Measurements from ENCODE around the gene CYP2D6. TPM values are rescaled to one million over a fixed set of nuclear protein-coding genes. Genes with fewer than 3 reads are reported as not detected.
"Not testable (repeated sequence)": the region's sequence is repeated elsewhere in the genome, so short reads cannot be mapped to it uniquely, and the experiment has no call there.

The CYP2D6 gene
- total RNA-seq, 2 experiments from 2014 or later: 5.0 to 6.6 TPM

- DNase-seq: no peak
- Mint-ChIP-seq H3K27me3 (no peaks in the 10 kb centered on the region), H3K9me3 (peaks cover 14% of the 10 kb centered on the region), H3K27ac (no peak overlapping the region), H3K4me3 (no peak overlapping the region), H3K4me1 (peaks cover 34% of the 10 kb centered on the region), H3K36me3 (ENCODE audit: low read depth) (peaks cover 19% of the 10 kb centered on the region)
- ChIA-PET CTCF (interaction anchor here (0.9 to 2.7 kb wide), 4 partner anchors 14 to 420 kb away, joined by 3 to 10 read pairs (median 3); partner anchors contain the start of gene NDUFA6), POLR2A (no interaction called here)
Observed at GRCh38 chr22:42116848-42117424, 13.7 kb downstream of the CYP2D6 start.

GRCh38 chr22:42115420-42115830 lies 15.2 kb downstream of the CYP2D6 start:
- H3K27me3 Mint-ChIP-seq, POLR2A ChIA-PET, H3K27ac Mint-ChIP-seq, H3K4me3 Mint-ChIP-seq, DNase-seq: not testable (repeated sequence)
- Mint-ChIP-seq H3K36me3 (ENCODE audit: low read depth) (peaks cover 19% of the 10 kb centered on the region), H3K9me3 (peaks cover 14% of the 10 kb centered on the region), H3K4me1 (peaks cover 20% of the 10 kb centered on the region)
- CTCF ChIA-PET: interaction anchor here (0.6 kb wide), 1 partner anchor 173 kb away, joined by 3 read pairs; no protein-coding TSS in a partner anchor

GRCh38 chr22:42114721-42115120 lies 15.9 kb downstream of the CYP2D6 start:
- Mint-ChIP-seq H3K27me3 (no peaks in the 10 kb centered on the region), H3K27ac (no peak overlapping the region), H3K4me3 (no peak overlapping the region), H3K4me1 (peaks cover 13% of the 10 kb centered on the region), H3K9me3 (peaks cover 14% of the 10 kb centered on the region), H3K36me3 (ENCODE audit: low read depth) (peaks cover 19% of the 10 kb centered on the region)
- POLR2A ChIA-PET: no interaction called here
- CTCF ChIA-PET: no interaction called here
- no peak for DNase-seq

- DNase-seq, H3K4me3 Mint-ChIP-seq, H3K27me3 Mint-ChIP-seq, H3K27ac Mint-ChIP-seq, POLR2A ChIA-PET, H3K4me1 Mint-ChIP-seq: not testable (repeated sequence)
- CTCF ChIA-PET: interaction anchor here (0.8 to 1.7 kb wide), 5 partner anchors 9 to 207 kb away, joined by 3 to 5 read pairs (median 4); partner anchors contain the start of gene NDUFA6
- peaks cover 14% of the 10 kb centered on the region for H3K9me3 Mint-ChIP-seq
- peaks cover 17% of the 10 kb centered on the region for H3K36me3 Mint-ChIP-seq (ENCODE audit: low read depth)
Observed at GRCh38 chr22:42112793-42113192, 17.8 kb downstream of the CYP2D6 start.

GRCh38 chr22:42111798-42112197 lies 18.8 kb downstream of the CYP2D6 start:
- peaks cover 14% of the 10 kb centered on the region for H3K9me3 Mint-ChIP-seq
- no peak overlapping the region for H3K4me3 Mint-ChIP-seq
- no peak overlapping the region for H3K27ac Mint-ChIP-seq
- ChIA-PET POLR2A (no interaction called here), CTCF (interaction anchor here (0.6 to 1.7 kb wide), 3 partner anchors 8 to 208 kb away, joined by 3 to 4 read pairs (median 3); no protein-coding TSS in a partner anchor)
- no peaks in the 10 kb centered on the region for H3K27me3 Mint-ChIP-seq
- no peak for DNase-seq
- H3K36me3 Mint-ChIP-seq (ENCODE audit: low read depth): peaks cover 12% of the 10 kb centered on the region
- H3K4me1 Mint-ChIP-seq: peaks cover 1% of the 10 kb centered on the region

GRCh38 chr22:42108848-42109247 lies 21.8 kb downstream of the CYP2D6 start:
- DNase-seq: no peak
- peaks cover 6% of the 10 kb centered on the region for H3K36me3 Mint-ChIP-seq (ENCODE audit: low read depth)
- no peaks in the 10 kb centered on the region for H3K27me3 Mint-ChIP-seq
- peaks cover 16% of the 10 kb centered on the region for H3K9me3 Mint-ChIP-seq
- H3K27ac Mint-ChIP-seq: no peak overlapping the region
- ChIA-PET POLR2A (no interaction called here), CTCF (interaction anchor here (0.9 to 1.2 kb wide), 2 partner anchors 11 to 336 kb away, joined by 3 to 5 read pairs; no protein-coding TSS in a partner anchor)
- no peak overlapping the region for H3K4me3 Mint-ChIP-seq
- H3K4me1 Mint-ChIP-seq: no peaks in the 10 kb centered on the region

- H3K27ac Mint-ChIP-seq, H3K4me1 Mint-ChIP-seq, H3K27me3 Mint-ChIP-seq, DNase-seq, H3K4me3 Mint-ChIP-seq, POLR2A ChIA-PET: not testable (repeated sequence)
- CTCF ChIA-PET: interaction anchor here (1.1 to 2.7 kb wide), 2 partner anchors 8 to 13 kb away, joined by 3 to 11 read pairs; partner anchors contain the start of gene NDUFA6
- H3K36me3 Mint-ChIP-seq (ENCODE audit: low read depth): peaks cover 23% of the 10 kb centered on the region
- H3K9me3 Mint-ChIP-seq: peaks cover 31% of the 10 kb centered on the region
Observed at GRCh38 chr22:42104332-42104860, 26.2 kb downstream of the CYP2D6 start.

- H3K9me3 Mint-ChIP-seq: peaks cover 28% of the 10 kb centered on the region
- peaks cover 26% of the 10 kb centered on the region for H3K36me3 Mint-ChIP-seq (ENCODE audit: low read depth)
- POLR2A ChIA-PET: no interaction called here
- CTCF ChIA-PET: interaction anchor here (1.7 to 3.5 kb wide), 2 partner anchors 9 to 10 kb away, joined by 4 to 16 read pairs; partner anchors contain the start of gene NDUFA6
- no peak overlapping the region for H3K4me3 Mint-ChIP-seq
- H3K4me1 Mint-ChIP-seq: peaks cover 1% of the 10 kb centered on the region
- no peaks in the 10 kb centered on the region for H3K27me3 Mint-ChIP-seq
- H3K27ac Mint-ChIP-seq: no peak overlapping the region
- no peak for DNase-seq
Observed at GRCh38 chr22:42101199-42101598, 29.4 kb downstream of the CYP2D6 start.

- peak overlapping the region; percentile 99 for H3K27ac Mint-ChIP-seq
- H3K27me3 Mint-ChIP-seq: no peaks in the 10 kb centered on the region
- no peak for DNase-seq
- peaks cover 7% of the 10 kb centered on the region for H3K9me3 Mint-ChIP-seq
- H3K36me3 Mint-ChIP-seq (ENCODE audit: low read depth): peaks cover 28% of the 10 kb centered on the region
- POLR2A ChIA-PET: interaction anchor here (0.6 to 1.3 kb wide), 2 partner anchors 21 to 259 kb away, joined by 3 to 5 read pairs; partner anchors contain the start of gene NAGA
- peaks cover 29% of the 10 kb centered on the region for H3K4me1 Mint-ChIP-seq
- CTCF ChIA-PET: interaction anchor here (0.6 to 4.0 kb wide), 38 partner anchors 9 to 360 kb away, joined by 3 to 50 read pairs (median 4); partner anchors contain the start of genes NAGA, NFAM1, SMDT1 and SMIM45
- H3K4me3 Mint-ChIP-seq: peak overlapping the region; percentile 98
Observed at GRCh38 chr22:42091455-42091782, 39.2 kb downstream of the CYP2D6 start.

GRCh38 chr22:42090596-42091454 lies 39.8 kb downstream of the CYP2D6 start, which contains the start of gene NDUFA6:
NDUFA6 (minus strand) TSS chr22:42090772; CDS start chr22:42090744, 28 bp downstream.
- H3K27me3 Mint-ChIP-seq: no peaks in the 10 kb centered on the region
- ChIA-PET CTCF (interaction anchor here (0.6 to 4.0 kb wide), 44 partner anchors 9 to 361 kb away, joined by 3 to 50 read pairs (median 4); partner anchors contain the start of genes NAGA, NFAM1, SMDT1 and SMIM45), POLR2A (interaction anchor here (0.6 to 1.3 kb wide), 5 partner anchors 11 to 258 kb away, joined by 3 to 5 read pairs (median 3); partner anchors contain the start of genes NAGA and SMDT1)
- DNase-seq: peak; percentile 99
- peak within 1 kb of the TSS; percentile 99 for H3K27ac Mint-ChIP-seq
- H3K36me3 Mint-ChIP-seq (ENCODE audit: low read depth): peaks cover 33% of the 10 kb centered on the region
- H3K4me3 Mint-ChIP-seq: peak within 1 kb of the TSS; percentile 98
- peaks cover 7% of the 10 kb centered on the region for H3K9me3 Mint-ChIP-seq
- peaks cover 29% of the 10 kb centered on the region for H3K4me1 Mint-ChIP-seq

- no peak overlapping the region for H3K27ac Mint-ChIP-seq
- H3K36me3 Mint-ChIP-seq (ENCODE audit: low read depth): peaks cover 64% of the 10 kb centered on the region
- ChIA-PET CTCF (interaction anchor here (0.5 kb wide), 1 partner anchor 359 kb away, joined by 3 read pairs; no protein-coding TSS in a partner anchor), POLR2A (no interaction called here)
- DNase-seq: no peak
- peaks cover 7% of the 10 kb centered on the region for H3K9me3 Mint-ChIP-seq
- peaks cover 33% of the 10 kb centered on the region for H3K4me1 Mint-ChIP-seq
- H3K27me3 Mint-ChIP-seq: no peaks in the 10 kb centered on the region
- no peak overlapping the region for H3K4me3 Mint-ChIP-seq
Observed at GRCh38 chr22:42086051-42086450, 44.6 kb downstream of the CYP2D6 start.

GRCh38 chr22:42084874-42085273 lies 45.7 kb downstream of the CYP2D6 start:
- no peak overlapping the region for H3K27ac Mint-ChIP-seq

More at GRCh38 chr22:42084874-42085273, 45.7 kb downstream of the CYP2D6 start:
- Mint-ChIP-seq H3K9me3 (peaks cover 7% of the 10 kb centered on the region), H3K36me3 (ENCODE audit: low read depth) (peaks cover 58% of the 10 kb centered on the region), H3K4me1 (peaks cover 35% of the 10 kb centered on the region), H3K27me3 (no peaks in the 10 kb centered on the region), H3K4me3 (no peak overlapping the region)
- DNase-seq: no peak
- ChIA-PET POLR2A (no interaction called here), CTCF (interaction anchor here (0.7 to 0.9 kb wide), 2 partner anchors 9 to 10 kb away, joined by 3 read pairs; no protein-coding TSS in a partner anchor)

All from activated CD4-positive, alpha-beta T cell treated with anti-CD3 and anti-CD28 coated beads, Interleukin-2, amount 10 ng/mL, durations not matched to agents 7 days and 5 days (primary cell).